ENCODE data around the gene HTRA1. TPM values are rescaled to one million over a fixed set of nuclear protein-coding genes. Genes with fewer than 3 reads are reported as not detected.

The HTRA1 gene
- total and polyA plus RNA-seq, 2 donors = 83.9 to 145 TPM

DNA sequence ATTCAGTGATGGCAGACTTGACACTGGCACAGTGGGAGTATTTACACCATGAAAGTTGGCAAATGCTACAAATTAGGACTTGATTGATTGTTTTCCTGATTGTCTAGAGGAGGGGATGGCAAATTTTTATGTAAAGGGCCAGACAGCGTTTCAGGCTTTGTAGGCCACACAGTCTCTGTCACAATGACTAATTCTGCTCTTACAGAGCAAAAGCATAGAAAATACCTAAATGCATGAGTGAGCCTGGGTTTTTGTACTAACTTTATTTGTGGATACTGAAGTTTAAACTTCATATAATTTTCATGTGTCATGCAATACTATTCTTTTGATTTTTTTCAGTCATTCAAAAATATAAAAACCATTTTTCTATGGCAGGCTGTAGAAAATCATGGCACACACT is 15.9 kb upstream of the HTRA1 start:
- WGBS = 94% methylated on average over 1 of the region's 1 CpG
- H3K36me3 ChIP-seq (ENCODE audit: insufficient read depth) = no peaks in the 10 kb centered on the region
- no peaks in the 10 kb centered on the region for H3K4me1 ChIP-seq (ENCODE audit: insufficient read depth)
- H3K4me3 ChIP-seq (ENCODE audit: low read depth, low read length) = no peak overlapping the region
- H3K27ac ChIP-seq (ENCODE audit: low read depth) = no peak overlapping the region
- no peak for DNase-seq (ENCODE audit: extremely low spot score)

DNA sequence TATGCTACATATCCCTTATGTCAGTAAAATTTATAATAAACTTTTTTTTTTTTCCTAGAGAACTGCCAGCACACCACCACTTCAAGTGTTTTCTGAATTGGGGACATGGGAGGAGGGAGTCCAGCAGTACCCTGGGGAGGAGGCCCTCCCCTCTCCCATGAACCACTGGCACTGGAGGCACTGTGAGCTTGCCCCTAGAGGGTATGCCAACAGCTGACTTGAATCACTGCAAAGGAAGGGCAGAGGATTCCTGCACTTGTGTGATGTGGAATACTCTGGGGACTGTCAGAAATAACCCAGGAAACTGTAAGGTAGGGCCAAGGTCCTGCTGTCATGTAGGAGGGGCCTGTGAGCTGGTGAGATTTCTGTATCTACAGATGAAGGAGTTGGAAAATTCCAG is 15.4 kb upstream of the HTRA1 start:
- H3K27ac ChIP-seq (ENCODE audit: low read depth) = no peak overlapping the region

DNA sequence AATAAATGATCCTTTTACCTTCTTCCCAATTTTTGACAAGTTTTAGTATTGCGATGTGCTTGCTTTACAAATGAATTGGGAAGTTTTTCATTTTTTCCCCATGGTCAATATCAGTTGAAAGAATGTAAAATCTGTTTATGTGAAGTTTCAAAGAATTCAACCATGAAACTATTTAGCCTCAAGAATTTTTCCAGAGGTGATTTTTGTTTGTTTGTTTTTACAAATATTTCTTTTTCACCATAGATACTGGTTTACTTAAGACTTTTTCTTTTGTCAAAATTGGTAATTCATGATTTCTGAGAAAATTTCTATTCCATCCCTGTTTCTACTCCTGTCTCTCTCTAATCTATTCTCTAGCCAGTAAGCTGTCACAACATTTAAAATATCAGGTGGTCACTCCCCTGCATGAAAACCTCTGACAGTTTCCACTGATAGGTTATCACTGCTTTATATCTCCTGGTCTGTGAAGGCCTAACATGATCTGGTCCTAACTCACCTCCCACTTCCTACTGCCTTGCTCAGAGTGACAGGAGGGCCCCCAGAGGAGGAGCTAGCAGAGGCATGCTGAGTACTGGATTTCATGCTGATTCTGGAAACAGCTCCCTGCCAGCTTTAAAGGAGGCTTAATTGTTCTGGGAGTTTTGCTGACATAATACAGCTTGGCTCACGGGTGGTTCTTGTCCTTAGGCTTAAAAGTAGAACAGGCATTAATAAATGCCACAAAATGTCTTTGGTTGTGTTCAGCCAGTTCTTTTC is 14.5 kb upstream of the HTRA1 start:
- H3K27ac ChIP-seq (ENCODE audit: low read depth) = no peak overlapping the region
- 59% methylated on average over 2 of the region's 2 CpGs for WGBS

More for the DNA sequence above, 15.4 kb upstream of the HTRA1 start:
- no peak for DNase-seq (ENCODE audit: extremely low spot score)
- Histone ChIP-seq H3K4me3 (ENCODE audit: low read depth, low read length) (no peak overlapping the region), H3K4me1 (ENCODE audit: insufficient read depth) (no peaks in the 10 kb centered on the region), H3K36me3 (ENCODE audit: insufficient read depth) (no peaks in the 10 kb centered on the region)

DNA sequence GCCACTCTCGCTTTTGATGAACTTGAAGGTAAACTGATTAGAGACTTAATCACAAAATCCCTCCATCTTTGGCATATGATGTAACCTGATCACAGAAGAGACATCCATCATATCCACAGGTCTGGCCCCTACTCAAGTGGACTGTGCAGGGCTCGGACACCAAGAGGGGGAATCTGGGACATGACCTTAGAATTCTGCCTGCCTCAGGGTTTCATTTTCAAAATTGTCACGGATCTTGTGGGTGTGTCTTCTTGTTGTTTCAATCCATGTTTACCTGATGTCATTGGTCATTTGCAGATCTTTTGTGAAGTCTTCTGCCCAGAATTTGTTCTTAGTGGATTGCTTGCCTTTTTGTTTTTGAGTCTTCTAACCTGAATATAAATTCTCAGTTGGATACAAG is 12.8 kb upstream of the HTRA1 start:
- H3K36me3 ChIP-seq (ENCODE audit: insufficient read depth) = no peaks in the 10 kb centered on the region
- no peak overlapping the region for H3K27ac ChIP-seq (ENCODE audit: low read depth)
- WGBS = 93% methylated on average over 3 of the region's 3 CpGs
- H3K4me3 ChIP-seq (ENCODE audit: low read depth, low read length) = no peak overlapping the region
- no peaks in the 10 kb centered on the region for H3K4me1 ChIP-seq (ENCODE audit: insufficient read depth)
- DNase-seq (ENCODE audit: extremely low spot score) = no peak

More for the DNA sequence above, 14.5 kb upstream of the HTRA1 start:
- Histone ChIP-seq H3K36me3 (ENCODE audit: insufficient read depth) (no peaks in the 10 kb centered on the region), H3K4me3 (ENCODE audit: low read depth, low read length) (no peak overlapping the region), H3K4me1 (ENCODE audit: insufficient read depth) (no peaks in the 10 kb centered on the region)
- no peak for DNase-seq (ENCODE audit: extremely low spot score)

DNA sequence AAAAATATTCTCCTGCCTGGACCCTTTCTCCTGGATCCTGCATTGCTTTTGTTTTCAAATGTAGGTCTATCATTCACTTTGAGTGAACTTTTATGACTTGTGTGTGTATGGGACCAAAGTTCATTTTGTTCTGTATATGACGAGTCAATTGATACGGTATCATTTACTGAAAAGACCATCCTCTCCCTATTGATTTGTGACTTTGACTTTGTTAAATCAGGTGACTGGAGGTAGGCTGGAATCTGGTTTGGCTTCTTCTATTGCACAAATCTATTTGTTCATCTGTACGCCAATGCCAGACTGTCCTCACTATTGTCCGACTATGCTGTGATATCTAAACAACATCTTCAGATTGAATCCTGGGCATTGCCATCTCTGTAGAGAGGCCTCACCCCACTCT is 12.2 kb upstream of the HTRA1 start:
- no peaks in the 10 kb centered on the region for H3K4me1 ChIP-seq (ENCODE audit: insufficient read depth)
- 98% methylated on average over 4 of the region's 4 CpGs for WGBS
- no peak overlapping the region for H3K27ac ChIP-seq (ENCODE audit: low read depth)
- DNase-seq (ENCODE audit: extremely low spot score) = no peak
- H3K4me3 ChIP-seq (ENCODE audit: low read depth, low read length) = no peak overlapping the region
- no peaks in the 10 kb centered on the region for H3K36me3 ChIP-seq (ENCODE audit: insufficient read depth)

DNA sequence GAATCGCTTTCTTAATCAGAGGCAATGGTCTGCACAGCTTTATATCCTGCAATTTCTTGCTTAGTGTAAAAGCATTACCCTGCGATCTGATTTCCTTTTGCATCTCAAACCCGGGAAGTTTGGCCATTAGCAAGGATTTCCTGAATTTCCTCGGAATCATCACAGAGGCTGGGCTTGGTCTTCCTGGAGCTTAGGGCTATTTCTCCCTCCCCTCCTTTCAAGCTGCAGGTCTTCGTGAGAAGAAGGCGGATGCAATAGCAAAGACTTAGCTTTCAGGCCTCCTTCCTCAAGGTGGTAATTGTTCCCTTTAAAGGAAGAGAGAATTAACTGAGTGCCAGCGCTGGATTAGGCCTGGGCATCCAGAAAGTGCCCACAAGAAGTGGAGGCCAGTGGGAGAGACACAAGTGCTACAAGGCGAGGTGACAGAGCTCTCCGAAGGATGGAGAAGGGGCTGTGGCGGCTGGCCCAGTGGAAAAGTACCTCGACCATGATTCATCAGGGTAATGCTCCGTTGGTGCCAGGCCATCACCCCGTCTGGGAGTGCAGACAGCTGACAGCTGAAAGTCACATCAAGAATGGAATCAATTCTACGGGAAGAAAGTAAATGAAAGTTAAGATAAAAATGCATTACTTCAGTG is 10.9 kb upstream of the HTRA1 start:
- DNase-seq (ENCODE audit: extremely low spot score) = no peak
- WGBS = 74% methylated on average over 14 of the region's 14 CpGs
- Histone ChIP-seq H3K27ac (ENCODE audit: low read depth) (no peak overlapping the region), H3K36me3 (ENCODE audit: insufficient read depth) (no peaks in the 10 kb centered on the region), H3K4me1 (ENCODE audit: insufficient read depth) (no peaks in the 10 kb centered on the region), H3K4me3 (ENCODE audit: low read depth, low read length) (no peak overlapping the region)

DNA sequence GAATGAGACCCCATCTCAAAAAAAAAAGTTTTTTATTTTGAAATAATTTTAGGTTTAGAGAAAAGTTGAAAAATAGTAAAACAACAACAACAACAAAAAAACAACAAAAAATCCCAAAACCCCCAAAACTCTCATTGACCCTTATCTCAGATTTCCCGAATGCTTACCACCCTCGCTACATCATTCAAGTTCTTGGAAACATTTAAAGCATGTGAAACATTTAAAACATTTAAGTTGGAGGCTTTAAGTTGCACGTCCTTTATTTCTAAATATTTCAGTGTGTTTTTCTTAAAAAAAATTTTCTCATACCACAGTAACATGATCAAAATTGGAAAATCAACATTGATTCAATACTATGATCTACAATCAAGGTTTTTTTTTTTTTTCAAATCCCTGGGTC is 7.3 kb upstream of the HTRA1 start:
- H3K27ac ChIP-seq (ENCODE audit: low read depth) = no peak overlapping the region
- no peak overlapping the region for H3K4me3 ChIP-seq (ENCODE audit: low read depth, low read length)
- no peak for DNase-seq (ENCODE audit: extremely low spot score)
- no peaks in the 10 kb centered on the region for H3K4me1 ChIP-seq (ENCODE audit: insufficient read depth)
- no peaks in the 10 kb centered on the region for H3K36me3 ChIP-seq (ENCODE audit: insufficient read depth)
- 84% methylated on average over 3 of the region's 3 CpGs for WGBS

DNA sequence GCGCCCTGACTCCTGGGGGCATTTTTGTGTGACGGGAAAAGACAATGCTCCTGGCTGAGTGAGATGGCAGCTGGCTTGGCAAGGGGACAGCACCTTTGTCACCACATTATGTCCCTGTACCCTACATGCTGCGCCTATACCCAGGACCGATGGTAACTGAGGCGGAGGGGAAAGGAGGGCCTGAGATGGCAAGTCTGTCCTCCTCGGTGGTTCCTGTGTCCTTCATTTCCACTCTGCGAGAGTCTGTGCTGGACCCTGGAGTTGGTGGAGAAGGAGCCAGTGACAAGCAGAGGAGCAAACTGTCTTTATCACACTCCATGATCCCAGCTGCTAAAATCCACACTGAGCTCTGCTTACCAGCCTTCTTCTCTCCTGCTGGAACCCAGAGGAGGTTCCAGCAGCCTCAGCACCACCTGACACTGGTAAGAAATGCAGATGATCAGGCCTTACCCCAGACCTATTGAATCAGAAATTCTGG is 6.7 kb upstream of the HTRA1 start, which contains the start of gene ARMS2:
TSS of gene ARMS2 (plus strand) at position 51 of the 478 bp plus-strand sequence. CDS start at position 126, 75 bp downstream.
- no peak for DNase-seq (ENCODE audit: extremely low spot score)
- Histone ChIP-seq H3K27ac (ENCODE audit: low read depth) (no peak within 1 kb of the TSS), H3K36me3 (ENCODE audit: insufficient read depth) (no peaks in the 10 kb centered on the region), H3K4me3 (ENCODE audit: low read depth, low read length) (no peak within 1 kb of the TSS), H3K4me1 (ENCODE audit: insufficient read depth) (no peaks in the 10 kb centered on the region)
- 90% methylated on average over 7 of the region's 7 CpGs for WGBS

DNA sequence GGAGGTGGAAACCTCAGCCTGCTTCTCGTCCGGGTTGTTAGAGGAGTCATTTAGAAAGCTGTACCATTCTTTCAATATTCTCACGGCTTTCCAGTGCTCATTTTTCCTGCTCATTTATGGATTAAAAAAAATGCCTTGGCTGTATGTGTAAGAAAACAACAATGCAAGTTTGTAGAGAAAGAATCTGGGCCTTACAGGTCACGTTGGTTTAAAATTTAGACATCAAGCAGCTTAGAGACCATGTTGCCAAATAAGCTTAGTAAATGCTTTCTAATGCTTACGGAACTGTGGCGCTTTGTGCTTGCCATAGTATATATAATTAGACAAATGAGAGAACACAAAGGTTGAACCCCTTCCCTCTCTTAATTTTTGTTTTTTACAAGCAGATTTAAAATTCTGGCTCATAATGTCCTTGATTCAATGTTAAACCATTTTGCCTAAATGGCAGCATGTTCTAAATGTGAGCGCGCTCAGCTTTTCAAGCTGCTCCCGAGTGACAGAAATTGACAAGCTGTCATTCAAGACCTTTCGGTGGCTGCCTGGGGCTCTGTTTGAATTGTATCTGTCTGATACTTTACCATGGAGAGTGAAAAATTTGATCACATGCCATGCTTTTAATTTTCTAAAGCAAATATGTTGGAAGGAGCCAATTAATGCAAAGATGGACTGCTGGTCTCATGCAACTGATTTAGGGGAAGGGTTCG is 5.8 kb upstream of the HTRA1 start:
- H3K27ac ChIP-seq (ENCODE audit: low read depth) = no peak overlapping the region
- H3K4me1 ChIP-seq (ENCODE audit: insufficient read depth) = no peaks in the 10 kb centered on the region
- 94% methylated on average over 11 of the region's 11 CpGs for WGBS
- H3K36me3 ChIP-seq (ENCODE audit: insufficient read depth) = no peaks in the 10 kb centered on the region
- no peak overlapping the region for H3K4me3 ChIP-seq (ENCODE audit: low read depth, low read length)
- DNase-seq (ENCODE audit: extremely low spot score) = no peak

DNA sequence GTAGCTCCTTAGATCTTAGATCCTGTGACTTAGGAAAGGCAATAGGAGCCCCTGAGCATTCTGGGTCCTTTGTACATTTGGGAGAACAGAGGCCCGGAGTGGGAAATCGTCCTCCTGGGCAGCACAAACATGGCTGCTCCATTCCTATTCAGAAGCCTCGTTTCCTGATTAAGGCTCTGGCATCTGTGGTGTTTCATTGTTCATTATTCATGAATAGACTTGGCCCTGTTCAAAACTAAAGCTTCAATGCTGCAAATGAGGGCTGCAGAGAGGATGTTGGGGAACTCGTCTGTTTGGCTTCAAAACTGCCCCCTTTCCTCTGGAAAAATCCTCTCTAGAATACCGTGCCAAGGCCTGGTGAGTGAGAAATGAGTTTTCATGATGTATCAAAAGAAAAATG is 3.4 kb upstream of the HTRA1 start:
- no peak for DNase-seq (ENCODE audit: extremely low spot score)
- Histone ChIP-seq H3K4me3 (ENCODE audit: low read depth, low read length) (no peak overlapping the region), H3K4me1 (ENCODE audit: insufficient read depth) (no peaks in the 10 kb centered on the region), H3K27ac (ENCODE audit: low read depth) (no peak overlapping the region), H3K36me3 (ENCODE audit: insufficient read depth) (no peaks in the 10 kb centered on the region)
- 78% methylated on average over 5 of the region's 5 CpGs for WGBS

DNA sequence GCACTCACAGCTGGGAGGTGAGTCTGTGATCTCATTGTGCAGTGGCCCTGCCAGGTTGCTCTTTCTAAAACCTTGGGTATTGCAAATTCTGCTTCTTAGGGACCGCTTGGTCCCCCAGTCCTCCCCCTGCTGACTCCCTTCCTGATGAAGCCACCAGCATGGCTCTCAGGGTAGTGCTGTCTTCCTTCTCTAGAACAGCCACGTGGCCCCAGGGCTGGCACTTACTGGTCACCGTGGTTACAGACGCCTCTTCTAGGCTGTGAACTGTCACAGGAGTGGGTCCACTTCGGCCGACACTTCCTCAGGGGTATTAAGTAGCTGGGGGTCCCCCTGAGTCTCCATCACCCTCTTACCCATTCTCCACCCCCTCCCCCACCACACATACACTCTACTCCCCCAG is 2.7 kb upstream of the HTRA1 start:
- H3K4me3 ChIP-seq (ENCODE audit: low read depth, low read length) = no peak overlapping the region
- H3K27ac ChIP-seq (ENCODE audit: low read depth) = no peak overlapping the region
- DNase-seq (ENCODE audit: extremely low spot score) = no peak
- H3K4me1 ChIP-seq (ENCODE audit: insufficient read depth) = no peaks in the 10 kb centered on the region
- WGBS = 79% methylated on average over 6 of the region's 6 CpGs
- H3K36me3 ChIP-seq (ENCODE audit: insufficient read depth) = no peaks in the 10 kb centered on the region

DNA sequence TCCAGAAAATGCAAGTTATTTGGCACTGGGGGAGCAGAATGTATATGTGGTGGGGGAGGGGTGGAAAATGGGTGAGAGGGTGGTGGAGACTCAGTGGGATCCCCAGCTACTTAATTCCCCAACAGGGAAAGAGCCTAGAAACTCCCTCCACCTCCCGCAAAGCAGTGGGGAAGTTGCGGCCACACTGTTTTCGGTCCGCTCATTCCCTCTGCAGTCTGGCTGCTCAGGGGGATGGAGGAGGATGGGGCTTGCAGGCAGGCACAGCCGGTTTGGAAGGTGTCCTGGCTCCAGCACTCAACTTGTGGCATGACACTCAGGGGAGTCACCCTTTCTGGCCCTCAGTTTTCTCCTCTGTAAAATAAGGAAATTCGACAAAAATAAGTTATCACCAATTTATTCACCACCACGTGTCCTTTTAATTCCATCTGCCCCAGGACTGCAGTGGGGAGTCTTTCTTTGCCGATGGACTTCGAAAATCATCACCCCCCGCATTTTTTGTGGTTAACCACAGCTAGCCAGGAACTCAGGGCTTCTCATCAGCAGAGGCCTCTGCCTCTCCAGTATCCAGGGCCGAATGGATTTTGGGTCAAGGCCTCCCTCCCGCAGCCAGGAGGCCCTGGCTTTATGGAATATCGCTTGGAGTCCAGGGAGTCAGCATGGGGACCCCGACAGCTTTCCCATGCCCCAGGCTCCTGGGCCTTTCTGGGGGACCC is 1.6 kb upstream of the HTRA1 start:
- H3K36me3 ChIP-seq (ENCODE audit: insufficient read depth) = no peaks in the 10 kb centered on the region
- WGBS = 87% methylated on average over 14 of the region's 14 CpGs
- no peaks in the 10 kb centered on the region for H3K4me1 ChIP-seq (ENCODE audit: insufficient read depth)
- H3K27ac ChIP-seq (ENCODE audit: low read depth) = no peak overlapping the region
- DNase-seq (ENCODE audit: extremely low spot score) = no peak
- H3K4me3 ChIP-seq (ENCODE audit: low read depth, low read length) = no peak overlapping the region

DNA sequence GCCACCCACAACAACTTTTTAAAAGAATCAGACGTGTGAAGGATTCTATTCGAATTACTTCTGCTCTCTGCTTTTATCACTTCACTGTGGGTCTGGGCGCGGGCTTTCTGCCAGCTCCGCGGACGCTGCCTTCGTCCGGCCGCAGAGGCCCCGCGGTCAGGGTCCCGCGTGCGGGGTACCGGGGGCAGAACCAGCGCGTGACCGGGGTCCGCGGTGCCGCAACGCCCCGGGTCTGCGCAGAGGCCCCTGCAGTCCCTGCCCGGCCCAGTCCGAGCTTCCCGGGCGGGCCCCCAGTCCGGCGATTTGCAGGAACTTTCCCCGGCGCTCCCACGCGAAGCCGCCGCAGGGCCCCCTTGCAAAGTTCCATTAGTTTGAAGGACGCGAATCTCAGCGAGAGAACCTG is 461 bp upstream of the HTRA1 start:
- no peak for DNase-seq (ENCODE audit: extremely low spot score)
- Histone ChIP-seq H3K4me3 (ENCODE audit: low read depth, low read length) (peak overlapping the region; percentile 86), H3K36me3 (ENCODE audit: insufficient read depth) (no peaks in the 10 kb centered on the region), H3K4me1 (ENCODE audit: insufficient read depth) (no peaks in the 10 kb centered on the region), H3K27ac (ENCODE audit: low read depth) (peak overlapping the region; percentile 75)
- under 1% methylated on average over 40 of the region's 40 CpGs for whole genome bisulfite sequencing
